HG02938 (cell line): ENCODE measurements around the gene CNTNAP5.

ENCODE experiments used
- ATAC-seq: cut with Tn5 transposase; IDR thresholded peaks from one replicate; pipeline ENCODE4 v1.9.1; 2021; ENCODE audit warnings: mild to moderate bottlenecking, moderate library complexity; ENCODE audit not compliant: unreplicated experiment

The CNTNAP5 gene

GRCh38 chr2:124535816-124536215 lies 510.7 kb downstream of the CNTNAP5 start:
- ATAC-seq, result no peak

GRCh38 chr2:124536591-124536990 lies 511.5 kb downstream of the CNTNAP5 start:
- no peak for ATAC-seq

GRCh38 chr2:124538549-124538948 lies 513.5 kb downstream of the CNTNAP5 start:
- ATAC-seq, result no peak

- no peak for ATAC-seq
These were observed 515.7 kb downstream of the CNTNAP5 start for GRCh38 chr2:124540805-124541204.

- no peak for ATAC-seq
These were observed 518.0 kb downstream of the CNTNAP5 start for GRCh38 chr2:124542932-124543640.

GRCh38 chr2:124547700-124548099 lies 522.6 kb downstream of the CNTNAP5 start:
- no peak for ATAC-seq

- ATAC-seq, result no peak
These were observed 533.3 kb downstream of the CNTNAP5 start for GRCh38 chr2:124558277-124558905.

- ATAC-seq, result no peak
These were observed 534.1 kb downstream of the CNTNAP5 start for GRCh38 chr2:124559236-124559635.

- no peak for ATAC-seq
These were observed 535.6 kb downstream of the CNTNAP5 start for GRCh38 chr2:124560592-124561112.

GRCh38 chr2:124561486-124561885 lies 536.4 kb downstream of the CNTNAP5 start:
- no peak for ATAC-seq

- ATAC-seq, result no peak
These were observed 538.3 kb downstream of the CNTNAP5 start for GRCh38 chr2:124563426-124563825.

- no peak for ATAC-seq
These were observed 541.5 kb downstream of the CNTNAP5 start for GRCh38 chr2:124566518-124566970.

GRCh38 chr2:124570872-124571271 lies 545.8 kb downstream of the CNTNAP5 start:
- no peak for ATAC-seq

- no peak for ATAC-seq
These were observed 546.7 kb downstream of the CNTNAP5 start for GRCh38 chr2:124571836-124572235.

GRCh38 chr2:124572934-124573634 lies 548.0 kb downstream of the CNTNAP5 start:
- no peak for ATAC-seq

GRCh38 chr2:124575497-124575896 lies 550.4 kb downstream of the CNTNAP5 start:
- no peak for ATAC-seq

GRCh38 chr2:124580263-124580662 lies 555.2 kb downstream of the CNTNAP5 start:
- no peak for ATAC-seq

GRCh38 chr2:124582387-124582786 lies 557.3 kb downstream of the CNTNAP5 start:
- no peak for ATAC-seq

GRCh38 chr2:124584615-124585014 lies 559.5 kb downstream of the CNTNAP5 start:
- no peak for ATAC-seq

GRCh38 chr2:124585277-124585676 lies 560.2 kb downstream of the CNTNAP5 start:
- no peak for ATAC-seq

GRCh38 chr2:124586210-124586609 lies 561.1 kb downstream of the CNTNAP5 start:
- ATAC-seq, result no peak

GRCh38 chr2:124586835-124587234 lies 561.7 kb downstream of the CNTNAP5 start:
- no peak for ATAC-seq
